DOHH2 (cell line): ENCODE results near the gene PPP2R2D.

ENCODE experiments used
- H3F3A ChIP-seq: fragments of 200-600 bp; sonication (generic), shearing (Covaris generic); 2 replicates; pipeline ENCODE4 v1.6.0; 2016; ENCODE audit warnings: antibody characterized with exemption, mild to moderate bottlenecking; ENCODE audit not compliant: control insufficient read depth, insufficient read depth
- H3K27ac ChIP-seq: fragments of 200-600 bp; sonication (generic); 2 replicates; pipeline ENCODE4 v1.5.1; 2014; ENCODE audit warnings: low read depth, mild to moderate bottlenecking, low read length, moderate library complexity
- H3K27me3 ChIP-seq: fragments of 200-600 bp; sonication (generic); 2 replicates; pipeline ENCODE4 v1.6.1; 2014; ENCODE audit warnings: mild to moderate bottlenecking, low read length, mixed read lengths; ENCODE audit not compliant: control insufficient read depth
- H3K36me3 ChIP-seq: fragments of 200-600 bp; sonication (generic); 2 replicates; pipeline ENCODE4 v1.6.1; 2014; ENCODE audit warnings: mild to moderate bottlenecking, low read length, moderate library complexity, mixed read lengths; ENCODE audit not compliant: control insufficient read depth
- H3K4me1 ChIP-seq: fragments of 200-600 bp; sonication (generic); 2 replicates; pipeline ENCODE4 v1.6.1; 2014; ENCODE audit warnings: mild to moderate bottlenecking, low read length, mixed read lengths; ENCODE audit not compliant: control insufficient read depth
- H3K4me2 ChIP-seq: fragments of 200-600 bp; sonication (generic); 2 replicates; pipeline ENCODE4 v1.6.0; 2014; ENCODE audit warnings: mild to moderate bottlenecking, low read length, moderate library complexity
- H3K4me3 ChIP-seq: fragments of 200-600 bp; sonication (generic); 2 replicates; pipeline ENCODE4 v1.5.1; 2014; ENCODE audit warnings: mild to moderate bottlenecking, low read length, mixed read lengths
- H3K79me2 ChIP-seq: fragments of 200-600 bp; sonication (generic); 2 replicates; pipeline ENCODE4 v1.6.1; 2014; ENCODE audit warnings: mild to moderate bottlenecking, low read length, mixed read lengths; ENCODE audit not compliant: control insufficient read depth
- H3K9me2 ChIP-seq: fragments of 200-600 bp; sonication (generic); replicated peaks from 2 replicates; pipeline ENCODE4 v1.6.1; 2014; ENCODE audit warnings: mild to moderate bottlenecking, low read length, mixed read lengths; ENCODE audit not compliant: control insufficient read depth
- H3K9me3 ChIP-seq: fragments of 200-600 bp; sonication (generic); 2 replicates; pipeline ENCODE4 v1.6.1; 2014; ENCODE audit warnings: antibody characterized with exemption, low read length, mixed read lengths; ENCODE audit not compliant: control insufficient read depth, insufficient read depth
- H4K20me1 ChIP-seq: fragments of 200-600 bp; sonication (generic); 2 replicates; pipeline ENCODE4 v1.6.0; 2014; ENCODE audit warnings: low read depth, mild to moderate bottlenecking, antibody characterized with exemption, low read length, moderate library complexity; ENCODE audit not compliant: control insufficient read depth, insufficient read depth
- CTCF ChIP-seq: fragments of 200-600 bp; sonication (generic); IDR thresholded peaks from one replicate; pipeline ENCODE4 v1.5.1; 2014; ENCODE audit warnings: antibody characterized with exemption, mild to moderate bottlenecking, low read depth, low read length; ENCODE audit not compliant: poor library complexity, severe bottlenecking
- EZH2phosphoT487 ChIP-seq: fragments of 200-600 bp; sonication (generic); IDR thresholded peaks from 2 replicates; pipeline ENCODE4 v1.6.1; 2017; ENCODE audit warnings: borderline replicate concordance, mild to moderate bottlenecking, antibody characterized with exemption, low read length, moderate library complexity, mixed read lengths

The PPP2R2D gene

DNA sequence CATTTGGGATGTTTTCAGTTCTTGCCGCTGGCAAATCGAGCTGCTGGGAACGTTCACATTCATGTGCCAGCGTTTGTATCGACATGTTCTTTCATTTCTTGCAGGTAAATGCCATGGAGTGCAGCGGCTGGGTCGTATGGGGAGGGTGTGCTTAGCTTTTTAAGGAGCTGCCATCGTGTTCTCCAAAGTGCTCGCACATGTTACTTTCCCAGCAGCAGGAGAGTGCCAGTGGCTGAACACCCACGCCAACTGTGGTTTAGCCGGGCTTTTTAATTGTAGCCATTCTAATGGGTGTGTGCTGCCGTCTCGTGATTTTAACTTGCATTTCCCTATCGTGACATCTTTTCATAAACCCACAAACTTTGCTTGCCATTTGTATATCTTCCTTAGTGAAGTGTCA lies 92.5 kb downstream of the PPP2R2D start:
- no peak overlapping the region for H3K4me2 ChIP-seq
- TF ChIP-seq CTCF: no peak
- TF ChIP-seq EZH2phosphoT487: no peak
- H3K79me2 ChIP-seq: no peaks in the 10 kb centered on the region
- H3K36me3 ChIP-seq: no peaks in the 10 kb centered on the region
- no peaks in the 10 kb centered on the region for H3K4me1 ChIP-seq
- no peaks in the 10 kb centered on the region for H4K20me1 ChIP-seq
- H3K9me2 ChIP-seq: no peaks in the 10 kb centered on the region
- no peaks in the 10 kb centered on the region for H3F3A ChIP-seq
- no peak overlapping the region for H3K27ac ChIP-seq
- H3K9me3 ChIP-seq: no peaks in the 10 kb centered on the region
- H3K27me3 ChIP-seq: no peaks in the 10 kb centered on the region
- H3K4me3 ChIP-seq: no peak overlapping the region

DNA sequence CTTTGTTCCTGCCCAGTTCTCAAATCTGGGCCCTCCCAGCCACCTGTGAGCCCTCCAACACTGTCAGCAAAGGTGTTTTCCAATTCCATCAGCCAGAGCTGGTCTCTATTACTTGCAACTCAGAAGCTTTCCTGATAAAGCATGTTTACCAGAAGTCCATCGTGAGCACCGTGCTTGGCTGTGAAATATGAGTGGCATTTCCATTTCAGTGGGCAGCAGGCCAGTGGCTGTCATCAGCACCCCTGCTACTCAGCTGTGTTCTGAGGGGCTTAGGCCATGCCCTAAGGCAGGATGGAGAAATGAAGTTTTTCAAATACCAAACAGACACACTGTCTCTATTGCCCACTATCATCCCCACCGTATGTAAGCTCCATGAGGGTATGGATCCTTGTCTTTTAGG lies 93.6 kb downstream of the PPP2R2D start:
- Histone ChIP-seq H3K4me1 (no peaks in the 10 kb centered on the region), H3K4me3 (no peak overlapping the region), H3K9me3 (no peaks in the 10 kb centered on the region), H3K79me2 (no peaks in the 10 kb centered on the region), H3K27ac (no peak overlapping the region), H3F3A (no peaks in the 10 kb centered on the region), H3K27me3 (no peaks in the 10 kb centered on the region), H4K20me1 (no peaks in the 10 kb centered on the region), H3K36me3 (no peaks in the 10 kb centered on the region), H3K9me2 (no peaks in the 10 kb centered on the region), H3K4me2 (no peak overlapping the region)
- no peak for TF ChIP-seq EZH2phosphoT487
- TF ChIP-seq CTCF: no peak

DNA sequence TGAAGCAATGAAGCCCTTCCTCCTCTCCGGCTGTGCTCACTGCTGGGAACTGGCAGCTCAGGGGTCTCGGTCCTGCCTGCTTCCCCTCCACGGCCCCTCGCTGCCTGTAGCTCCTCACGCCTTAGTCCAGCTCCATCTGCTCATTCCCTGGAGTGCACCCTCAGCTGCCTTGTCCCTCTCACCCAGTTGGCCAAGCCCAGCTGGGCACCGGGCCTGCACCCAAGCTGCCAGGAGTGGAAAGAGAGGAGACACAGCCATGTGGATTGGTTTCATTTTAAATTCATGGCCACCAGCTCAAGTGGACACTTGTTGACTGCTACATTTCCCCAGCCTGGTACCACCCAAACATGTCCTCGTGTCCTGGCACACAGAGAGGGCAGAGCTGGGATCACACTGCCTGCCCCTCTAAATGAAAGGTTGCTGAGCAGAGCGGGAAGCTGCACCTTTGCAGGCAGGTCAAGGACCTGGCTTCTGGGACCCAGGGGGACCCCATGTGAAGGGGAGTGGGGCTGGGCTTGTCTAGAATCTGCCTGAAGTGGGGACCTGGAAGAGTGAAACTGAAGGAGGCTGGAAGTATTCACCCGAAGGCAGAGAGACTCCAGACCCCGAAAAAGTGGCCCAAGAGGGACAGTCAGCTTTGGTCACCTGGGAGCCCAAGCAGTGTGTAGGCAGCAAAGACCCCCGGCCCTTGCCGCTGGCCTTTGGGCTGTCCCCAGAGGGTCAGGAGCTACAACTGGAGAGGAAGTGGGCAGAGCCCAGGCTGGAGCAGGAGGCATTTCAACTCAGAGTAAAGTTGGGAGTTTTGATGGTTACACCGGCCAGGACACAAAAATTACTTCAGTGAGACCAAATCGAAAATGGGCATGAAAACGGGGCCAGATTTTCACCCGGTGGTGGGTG lies 95.9 kb downstream of the PPP2R2D start:
- Histone ChIP-seq H3K9me3 (no peaks in the 10 kb centered on the region), H4K20me1 (no peaks in the 10 kb centered on the region), H3K27ac (no peak overlapping the region), H3K79me2 (no peaks in the 10 kb centered on the region), H3F3A (no peaks in the 10 kb centered on the region), H3K9me2 (no peaks in the 10 kb centered on the region), H3K4me2 (no peak overlapping the region), H3K4me1 (no peaks in the 10 kb centered on the region), H3K27me3 (no peaks in the 10 kb centered on the region), H3K36me3 (no peaks in the 10 kb centered on the region), H3K4me3 (no peak overlapping the region)
- no peak for TF ChIP-seq CTCF
